CD14-positive monocyte (primary cell): ENCODE data around the gene MED15. TPM values are rescaled to one million over a fixed set of nuclear protein-coding genes. Genes with fewer than 3 reads are reported as not detected.

ENCODE experiments used
- DNase-seq, 3 donors: peaks; one replicate each; pipeline ENCODE4 v3.0.0-alpha.2; 2011 to 2022
- H2AFZ ChIP-seq: 2 replicates; pipeline ENCODE4 v1.6.0; 2012; ENCODE audit warnings: mild to moderate bottlenecking, low read depth, low read length, inconsistent platforms; ENCODE audit not compliant: insufficient read depth, poor library complexity, severe bottlenecking
- H3K27ac ChIP-seq, 2 donors: 1 replicate in 1 of 2; 2 replicates in 1 of 2; pipeline ENCODE4 v1.5.1; 2012 to 2013; ENCODE audit warnings: low read length in 2 of 2, control low read depth in 1 of 2, inconsistent platforms in 1 of 2, low read depth in 1 of 2, mild to moderate bottlenecking in 1 of 2
- H3K27me3 ChIP-seq, 2 donors: one replicate each; pipeline versions ENCODE4 v1.6.0 to v1.6.1; 2011 to 2013; ENCODE audit warnings: low read length in 2 of 2; ENCODE audit not compliant: control insufficient read depth in 2 of 2, insufficient read depth in 2 of 2
- H3K36me3 ChIP-seq, 2 donors: replicated peaks in 1 of 2; 1 replicate in 1 of 2; 2 replicates in 1 of 2; pipeline versions ENCODE4 v1.5.1 to v1.6.1; 2012 to 2013; ENCODE audit warnings: low read length in 2 of 2, control low read depth in 1 of 2, inconsistent platforms in 1 of 2, mild to moderate bottlenecking in 1 of 2; ENCODE audit not compliant: insufficient read depth in 2 of 2, control insufficient read depth in 1 of 2
- H3K4me1 ChIP-seq, 2 donors: 1 replicate in 1 of 2; 2 replicates in 1 of 2; pipeline versions ENCODE4 v1.5.1 to v1.6.1; 2012 to 2013; ENCODE audit warnings: low read length in 2 of 2, control low read depth in 1 of 2, inconsistent platforms in 1 of 2, mild to moderate bottlenecking in 1 of 2, moderate library complexity in 1 of 2; ENCODE audit not compliant: insufficient read depth in 2 of 2, control insufficient read depth in 1 of 2
- H3K4me2 ChIP-seq: replicated peaks from 2 replicates; pipeline ENCODE3; 2012; ENCODE audit warnings: low read length, moderate library complexity, mild to moderate bottlenecking; ENCODE audit not compliant: poor library complexity, severe bottlenecking; ENCODE audit errors: extremely low read depth
- H3K4me3 ChIP-seq, 3 experiments: fragments of 200-600 bp in 1 of 3; sonication (generic) in 1 of 3; replicated peaks in 1 of 3; 1 replicate in 2 of 3; 2 replicates in 1 of 3; pipeline ENCODE4 v1.5.1; 2011 to 2013; ENCODE audit warnings: low read length in 3 of 3, mild to moderate bottlenecking in 3 of 3, control low read depth in 2 of 3, low read depth in 2 of 3, inconsistent platforms in 1 of 3, moderate library complexity in 1 of 3
- H3K79me2 ChIP-seq: 2 replicates; pipeline ENCODE4 v1.6.0; 2012; ENCODE audit warnings: mild to moderate bottlenecking, control low read depth, inconsistent platforms, low read length, moderate library complexity; ENCODE audit not compliant: insufficient read depth
- H3K9ac ChIP-seq: 2 replicates; pipeline ENCODE4 v1.6.0; 2017; ENCODE audit warnings: low read length, mild to moderate bottlenecking; ENCODE audit not compliant: insufficient read depth, poor library complexity, severe bottlenecking
- H3K9me3 ChIP-seq, 2 donors: replicated peaks in 1 of 2; 1 replicate in 1 of 2; 2 replicates in 1 of 2; pipeline versions ENCODE4 v1.5.1 to v1.6.1; 2012 to 2013; ENCODE audit warnings: low read length in 2 of 2, control low read depth in 1 of 2; ENCODE audit not compliant: control insufficient read depth in 1 of 2, insufficient read depth in 1 of 2
- H4K20me1 ChIP-seq: 2 replicates; pipeline ENCODE4 v1.6.0; 2012; ENCODE audit warnings: mild to moderate bottlenecking, low read length, control low read depth, moderate library complexity; ENCODE audit not compliant: insufficient read depth
- H3K27ac Mint-ChIP-seq, 7 donors: one replicate each; pipeline ENCODE4 v1.8.0; 2020; ENCODE audit warnings: mild to moderate bottlenecking in 7 of 7, mixed read lengths in 7 of 7, moderate library complexity in 6 of 7, inconsistent platforms in 2 of 7
- H3K27me3 Mint-ChIP-seq, 3 donors: one replicate each; pipeline ENCODE4 v1.8.0; 2021 to 2022; ENCODE audit warnings: low read depth in 3 of 3, mild to moderate bottlenecking in 3 of 3, mixed read lengths in 3 of 3, moderate library complexity in 3 of 3, inconsistent platforms in 1 of 3
- H3K36me3 Mint-ChIP-seq, 2 donors: one replicate each; pipeline ENCODE4 v1.8.0; 2020; ENCODE audit warnings: mixed read lengths in 2 of 2, inconsistent platforms in 1 of 2, mild to moderate bottlenecking in 1 of 2
- H3K4me1 Mint-ChIP-seq: one replicate; pipeline ENCODE4 v1.8.0; 2020; ENCODE audit warnings: mild to moderate bottlenecking, mixed read lengths
- H3K4me3 Mint-ChIP-seq, 2 donors: one replicate each; pipeline ENCODE4 v1.8.0; 2020; ENCODE audit warnings: mild to moderate bottlenecking in 2 of 2, mixed read lengths in 2 of 2, moderate library complexity in 1 of 2
- H3K9me3 Mint-ChIP-seq, 7 donors: one replicate each; pipeline ENCODE4 v1.8.0; 2020 to 2022; ENCODE audit warnings: mixed read lengths in 7 of 7, mild to moderate bottlenecking in 6 of 7, moderate library complexity in 6 of 7, inconsistent platforms in 2 of 7
- CTCF ChIP-seq: fragments of 200-600 bp; IDR thresholded peaks from one replicate; pipeline ENCODE4 v1.8.0; 2022; ENCODE audit warnings: antibody characterized with exemption, mild to moderate bottlenecking
- WGBS: methylation state at CpG from one replicate; pipeline ENCODE4 v1.1.5; 2013; ENCODE audit warnings: missing lambda C conversion rate; ENCODE audit not compliant: insufficient coverage; 5-methylcytosine and 5-hydroxymethylcytosine counted together
- intact Hi-C, 2 donors: fragments of 100-400 bp; cut with micrococcal nuclease; formaldehyde crosslinking; loops; one replicate each; pipeline versions ENCODE4 v1.15.0 to v1.15.1; 2023
- polyA plus RNA-seq, 3 donors: library from polyadenylated mRNA; depleted of rRNA in 1 of 3; unstranded in 2 of 3; stranded (reverse) in 1 of 3; fragments of 300-500 nt in 2 of 3; fragments of >200 nt in 1 of 3; fragmentation: Illumina TruSeq in 2 of 3; gene quantifications; 1 replicate in 2 of 3; 2 replicates in 1 of 3; pipeline ENCODE4 v1.2.3, GENCODE V29; 2012 to 2021

MED15 gene
- polyA plus RNA-seq, 3 donors, result 10.0 to 126 (median 17.8) TPM

GRCh38 chr22:20567993-20568417 is 60.6 kb downstream of the MED15 start:
- 93% methylated on average over 5 of the region's 5 CpGs for WGBS
- Mint-ChIP-seq H3K36me3 (peaks cover 80 to 96% of the 10 kb centered on the region in 2 donors), H3K9me3 (peaks cover 0 to 2% (median 0%) of the 10 kb centered on the region in 7 donors), H3K4me3 (no peak overlapping the region), H3K27me3 (no peaks in the 10 kb centered on the region), H3K4me1 (peaks cover 26% of the 10 kb centered on the region), H3K27ac (peak overlapping the region in 2 of 7 donors; percentile 30 to 70)
- H3K79me2 ChIP-seq, result peaks cover 7% of the 10 kb centered on the region
- no peak overlapping the region for H3K27ac ChIP-seq
- no peak for TF ChIP-seq CTCF
- H3K9ac ChIP-seq, result no peak overlapping the region
- no peak overlapping the region for H3K4me3 ChIP-seq
- H3K9me3 ChIP-seq, result no peaks in the 10 kb centered on the region
- peaks cover 2 to 11% of the 10 kb centered on the region in 2 donors for H3K4me1 ChIP-seq
- no peak overlapping the region for H2AFZ ChIP-seq
- intact Hi-C loops, result no loop called here
- no peak overlapping the region for H3K4me2 ChIP-seq
- H4K20me1 ChIP-seq, result peaks cover 86% of the 10 kb centered on the region
- peaks cover 79 to 97% of the 10 kb centered on the region in 2 donors for H3K36me3 ChIP-seq
- no peak for DNase-seq
- H3K27me3 ChIP-seq, result no peaks in the 10 kb centered on the region

GRCh38 chr22:20568502-20569058 is 61.2 kb downstream of the MED15 start:
- H3K4me3 Mint-ChIP-seq, result no peak overlapping the region
- Histone ChIP-seq H3K27ac (no peak overlapping the region), H4K20me1 (peaks cover 84% of the 10 kb centered on the region), H2AFZ (no peak overlapping the region), H3K79me2 (peaks cover 7% of the 10 kb centered on the region), H3K4me1 (peaks cover 2 to 11% of the 10 kb centered on the region in 2 donors), H3K4me3 (no peak overlapping the region), H3K9me3 (no peaks in the 10 kb centered on the region), H3K27me3 (no peaks in the 10 kb centered on the region), H3K9ac (no peak overlapping the region), H3K4me2 (no peak overlapping the region), H3K36me3 (peaks cover 85 to 97% of the 10 kb centered on the region in 2 donors)
- peaks cover 0 to 2% (median 0%) of the 10 kb centered on the region in 7 donors for H3K9me3 Mint-ChIP-seq
- TF ChIP-seq CTCF, result no peak
- peaks cover 86 to 98% of the 10 kb centered on the region in 2 donors for H3K36me3 Mint-ChIP-seq
- WGBS, result 97% methylated on average over 5 of the region's 9 CpGs
- H3K27ac Mint-ChIP-seq, result peak overlapping the region in 2 of 7 donors; percentile 52 to 70
- intact Hi-C loops, result no loop called here
- H3K27me3 Mint-ChIP-seq, result no peaks in the 10 kb centered on the region
- peaks cover 26% of the 10 kb centered on the region for H3K4me1 Mint-ChIP-seq
- DNase-seq, result no peak
